Bronchial smooth muscle cell (primary cell): ENCODE measurements around the gene LSS. TPM values are rescaled to one million over a fixed set of nuclear protein-coding genes. Genes with fewer than 3 reads are reported as not detected.

Experiments used
- total RNA-seq: library from RNA; depleted of rRNA; stranded (reverse); fragments of >200 nt; gene quantifications from 2 replicates; pipeline ENCODE4 v1.2.1, GENCODE V29; 2014

LSS gene
- 111 and 122 TPM in 2 replicates for total RNA-seq

GRCh38 chr21:46228345-46229051, at the start of gene LSS:
LSS (minus strand) TSS chr21:46228774; CDS start chr21:46228745, 29 bp downstream.

DNA sequence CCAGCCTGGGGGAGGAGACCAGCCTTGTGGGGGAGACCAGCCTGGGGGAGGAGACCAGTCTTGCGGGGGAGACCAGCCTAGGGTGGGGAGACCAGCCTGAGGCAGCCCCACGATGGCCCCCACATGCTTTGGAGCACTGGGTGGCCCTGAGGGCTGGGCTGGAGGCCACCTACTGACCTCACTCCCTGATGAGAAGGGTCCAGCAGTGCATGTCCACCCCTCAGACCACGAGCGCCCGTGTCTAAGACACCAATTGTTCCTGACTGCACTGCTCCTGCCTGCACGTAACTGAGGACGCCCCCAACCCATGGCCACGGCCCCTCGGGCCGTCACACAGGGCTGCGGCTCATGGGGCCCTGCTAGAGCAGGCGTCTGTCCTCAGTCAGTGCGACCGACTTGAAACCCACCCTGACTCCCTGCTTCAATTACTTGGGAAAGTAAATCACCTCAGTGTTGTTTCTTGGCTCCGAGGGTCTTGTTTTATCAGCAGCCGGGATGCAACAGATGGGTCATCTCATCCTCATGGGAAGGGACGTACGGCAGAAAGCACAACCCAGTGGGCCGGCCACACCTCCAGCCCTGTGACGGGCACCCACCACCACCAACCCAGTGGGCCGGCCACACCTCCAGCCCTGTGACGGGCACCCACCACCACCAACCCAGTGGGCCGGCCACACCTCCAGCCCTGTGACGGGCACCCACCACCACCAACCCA, 44.5 kb downstream of the LSS start, which contains the start of gene SPATC1L:
Gene SPATC1L, minus strand, starts transcription at position 550 of the 715 bp plus-strand sequence. CDS start 1,643 bp downstream, outside the sequence.

DNA sequence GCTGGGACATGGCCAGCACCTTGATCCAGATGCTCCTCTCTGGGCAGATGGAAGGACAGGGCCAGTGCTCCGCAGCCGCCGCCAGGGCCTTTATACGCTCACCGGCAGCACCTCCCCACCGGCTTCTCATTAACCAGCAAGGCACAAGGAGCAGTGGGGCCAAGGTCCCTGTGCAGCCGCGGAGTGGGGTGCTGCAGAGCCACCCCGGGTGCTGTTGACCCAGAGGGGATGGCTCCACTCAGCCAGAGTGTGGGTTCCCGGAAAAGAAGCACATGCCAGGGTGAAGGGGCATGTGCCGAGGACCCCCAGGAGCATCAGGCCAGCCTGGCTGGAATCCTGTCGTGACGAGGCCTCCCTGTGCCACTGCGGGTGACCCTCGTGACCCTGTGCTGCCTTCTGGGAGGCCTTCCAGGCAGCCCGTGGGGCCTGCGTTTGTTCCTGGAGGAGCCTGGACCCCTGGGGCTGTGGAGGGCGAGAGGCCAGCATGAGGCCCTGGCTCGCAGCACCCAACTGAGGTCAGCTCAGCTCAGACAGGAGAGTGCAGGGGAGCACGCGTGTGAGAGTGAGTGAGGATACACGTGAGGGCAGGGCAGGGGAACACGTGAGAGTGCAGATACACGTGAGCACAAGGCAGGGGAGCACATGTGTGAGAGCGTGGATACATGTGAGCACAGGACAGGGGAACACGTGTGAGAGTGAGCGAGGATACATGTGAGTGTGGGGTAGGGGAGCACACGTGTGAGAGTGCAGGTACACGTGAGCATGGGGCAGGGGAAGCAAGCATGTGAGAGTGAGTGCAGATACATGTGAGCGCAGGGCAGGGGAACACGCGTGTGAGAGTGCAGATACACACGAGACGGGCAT, 72.8 kb downstream of the LSS start, which contains the start of gene FTCD:
Gene FTCD, minus strand, starts transcription at position 66 of the 864 bp plus-strand sequence. Its CDS starts 56 bp downstream, at position 10.

Other genes starting within 250 kb of the LSS start
- gene COL6A1, start 247.0 kb downstream of the LSS start, total RNA-seq: 1,262 and 2,390 TPM in 2 replicates
- gene COL6A2, start 130.7 kb downstream of the LSS start, total RNA-seq: 1,128 and 2,830 TPM in 2 replicates
- 0.60 and 0.63 TPM in 2 replicates for gene FTCD, start 73.2 kb downstream of the LSS start, total RNA-seq
- 5.0 and 9.3 TPM in 2 replicates for gene SPATC1L, start 44.3 kb downstream of the LSS start, total RNA-seq
- gene MCM3AP, start 56.8 kb upstream of the LSS start, total RNA-seq: 64.1 and 68.7 TPM in 2 replicates
- gene YBEY, start 57.6 kb upstream of the LSS start, total RNA-seq: 18.8 TPM in 2 replicates
- gene C21orf58, start 95.1 kb upstream of the LSS start, total RNA-seq: 1.8 and 1.9 TPM in 2 replicates
- 16.1 and 19.9 TPM in 2 replicates for gene PCNT, start 95.4 kb upstream of the LSS start, total RNA-seq
- gene DIP2A, start 230.1 kb upstream of the LSS start, total RNA-seq: 22.4 and 24.7 TPM in 2 replicates